Astrocyte of the hippocampus (primary cell): ENCODE results near the gene DLGAP3.

Experiments used
- DNase-seq: peaks from one replicate; pipeline ENCODE4 v3.0.0; 2011; ENCODE audit warnings: low read depth, low spot score

DLGAP3 gene

DNA sequence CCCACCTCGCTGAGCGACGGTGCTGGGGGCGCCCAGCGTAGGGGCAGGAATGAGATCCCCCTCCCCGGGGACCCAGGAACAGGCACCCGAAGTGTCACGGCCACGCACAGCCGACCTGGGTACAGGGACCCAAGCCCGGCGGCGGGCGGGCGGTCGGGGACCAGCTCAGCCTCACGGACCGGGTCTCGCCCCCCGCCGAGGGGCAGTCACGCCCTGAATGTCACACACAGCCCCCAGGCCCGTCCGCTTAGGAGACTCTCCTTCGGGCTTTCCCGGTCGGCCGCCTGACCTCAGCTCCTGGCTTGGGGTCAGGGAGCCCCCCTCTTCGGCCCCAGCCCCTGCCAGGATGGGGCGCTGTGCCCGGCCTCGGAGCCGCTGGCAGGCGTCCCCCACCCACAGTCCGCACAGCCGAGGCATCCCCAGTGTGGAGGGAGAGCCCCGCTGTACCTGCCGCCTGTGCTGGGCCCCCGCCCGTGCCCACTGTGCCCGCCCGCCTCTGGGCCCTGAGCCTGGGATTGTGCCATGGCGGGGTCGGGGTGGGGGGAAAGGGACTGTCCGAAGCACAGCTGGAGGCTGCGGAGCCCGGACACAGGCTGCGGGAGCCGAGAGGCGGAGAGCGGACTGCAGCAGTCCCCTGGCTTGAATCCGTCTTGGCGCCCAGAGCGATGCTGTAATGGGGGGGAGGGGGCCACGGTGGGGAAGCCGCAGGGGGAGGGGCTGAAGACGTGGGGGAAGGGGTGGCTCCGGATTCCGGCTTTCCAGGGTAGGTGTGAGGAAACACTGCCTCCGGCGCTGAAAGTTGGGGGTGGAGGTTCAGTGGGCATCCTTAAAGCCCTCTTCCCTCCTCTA is 627 bp upstream of the DLGAP3 start:
- DNase-seq: peak; percentile 15

DNA sequence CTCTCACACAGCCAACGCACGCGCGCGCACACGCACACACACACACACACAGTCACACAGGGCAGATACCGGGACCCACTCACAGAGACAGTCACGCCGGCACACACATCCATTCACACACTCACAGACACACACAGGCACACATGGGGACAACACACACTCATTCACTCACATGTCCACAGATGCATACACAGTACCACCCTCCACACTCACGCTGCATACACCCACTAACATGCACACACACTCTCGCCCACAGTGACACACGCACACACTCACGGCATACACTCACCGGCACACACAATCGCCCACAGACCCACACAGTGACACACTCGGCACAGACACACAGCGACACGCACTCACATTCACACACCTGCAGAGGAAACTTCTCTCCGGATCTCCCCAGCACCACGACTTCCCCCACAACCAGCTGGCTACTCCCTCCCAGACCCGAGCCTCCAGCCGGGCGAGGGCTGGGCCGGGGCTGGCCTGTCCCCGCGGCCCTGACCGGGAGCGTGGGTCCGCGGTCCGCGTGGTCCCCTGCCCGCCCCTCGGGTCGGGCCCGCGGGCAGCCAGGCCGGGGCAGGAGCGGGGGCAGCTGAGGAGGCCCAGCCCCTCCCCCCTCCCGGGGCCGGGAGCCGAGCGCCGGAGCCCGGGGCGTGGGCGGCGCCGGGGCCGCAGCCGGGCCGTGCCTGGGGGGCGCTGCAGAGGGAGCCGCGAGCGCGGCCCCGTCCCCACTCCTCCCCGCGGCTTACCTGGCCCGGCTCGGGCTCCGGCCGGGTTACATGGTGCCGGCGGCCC is 552 bp downstream of the DLGAP3 start:
- peak; percentile 4 for DNase-seq

DNA sequence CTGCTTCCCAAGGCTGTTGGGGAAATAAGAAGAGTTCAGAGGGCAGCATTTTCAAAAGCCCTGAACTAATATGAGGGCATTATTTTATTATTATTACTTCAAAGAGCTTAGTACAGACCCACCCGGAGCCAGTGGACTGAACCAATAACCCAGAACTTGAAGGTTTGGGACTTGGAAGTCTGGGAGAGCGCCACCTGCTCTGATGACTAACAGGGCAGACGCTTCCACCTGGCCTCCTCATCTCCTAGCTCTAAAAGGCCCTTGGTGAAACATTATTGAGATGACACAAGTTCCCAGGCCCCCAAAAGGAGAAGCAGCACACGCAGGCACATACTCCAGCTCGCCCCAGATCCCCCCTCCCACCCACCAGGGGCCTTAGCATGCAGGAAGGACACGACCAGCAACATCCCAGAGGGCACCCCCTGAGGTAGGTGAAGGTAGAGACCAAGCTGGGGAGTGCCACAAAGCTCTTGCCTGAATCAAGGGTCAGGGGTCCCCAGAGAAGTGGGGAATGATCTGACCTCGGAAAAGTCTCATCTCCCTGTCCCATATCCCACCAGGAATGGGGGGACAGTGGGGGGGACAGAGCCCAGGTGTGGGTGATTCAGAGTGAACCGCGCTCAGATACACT is 1.3 kb downstream of the DLGAP3 start:
- DNase-seq: no peak

DNA sequence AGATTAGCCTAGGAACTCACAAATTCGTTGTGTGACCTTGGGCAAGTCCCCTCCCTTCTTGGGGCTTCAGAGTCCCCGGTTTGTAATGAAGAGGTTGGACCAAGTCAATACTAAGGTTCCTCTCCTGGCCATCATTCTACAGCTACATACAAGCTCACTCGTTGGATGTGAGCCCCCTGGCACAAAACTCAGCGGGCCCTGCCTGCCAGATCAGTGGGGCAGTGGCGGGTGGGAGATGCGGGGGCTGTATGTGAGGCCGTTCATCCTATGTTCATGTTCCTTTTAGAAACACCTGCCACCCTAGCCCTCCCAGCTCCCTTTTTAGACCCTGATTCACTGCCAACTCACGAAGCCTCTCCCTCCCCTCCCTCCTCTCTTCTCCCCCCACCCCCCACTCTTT is 2.1 kb downstream of the DLGAP3 start:
- DNase-seq: no peak

DNA sequence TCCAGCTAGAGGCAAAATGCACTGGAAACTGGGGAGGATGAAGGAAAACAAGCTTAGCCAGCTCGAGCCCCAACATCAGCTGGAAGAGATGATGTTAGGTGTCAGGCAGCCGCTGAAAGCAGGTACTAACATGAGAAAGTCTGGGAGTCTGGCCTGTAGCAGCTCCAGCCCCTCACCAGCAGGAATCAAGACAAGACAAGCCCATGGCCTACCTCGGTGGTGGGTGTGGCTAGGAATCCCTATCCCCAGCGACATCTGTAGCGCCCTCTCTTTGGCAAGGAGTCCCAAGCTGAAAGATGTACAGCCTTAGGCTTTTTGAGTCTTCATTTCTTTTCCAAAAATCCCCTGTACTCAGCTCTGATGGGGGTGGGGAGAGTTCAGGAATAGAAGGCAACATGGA is 2.6 kb downstream of the DLGAP3 start:
- DNase-seq: no peak

DNA sequence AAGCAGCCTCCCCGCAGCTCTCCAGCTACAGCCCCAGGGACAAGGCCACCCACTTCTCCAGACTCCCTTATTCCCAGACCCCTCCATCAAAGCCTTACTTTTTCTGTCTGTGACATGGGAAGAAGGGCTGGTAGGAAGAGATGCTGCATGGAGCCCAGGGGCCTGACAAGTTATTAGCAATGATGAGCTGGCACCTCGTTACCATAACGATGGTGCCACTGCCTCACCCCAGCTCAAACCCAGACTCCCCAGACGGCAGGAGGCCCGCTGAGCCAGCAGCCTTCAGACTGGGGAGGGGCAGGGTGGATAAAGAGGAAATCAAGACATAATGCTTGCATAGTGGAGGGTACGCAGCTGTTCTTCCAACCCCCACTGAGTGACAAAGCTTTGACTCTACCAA is 3.3 kb downstream of the DLGAP3 start:
- DNase-seq: no peak

DNA sequence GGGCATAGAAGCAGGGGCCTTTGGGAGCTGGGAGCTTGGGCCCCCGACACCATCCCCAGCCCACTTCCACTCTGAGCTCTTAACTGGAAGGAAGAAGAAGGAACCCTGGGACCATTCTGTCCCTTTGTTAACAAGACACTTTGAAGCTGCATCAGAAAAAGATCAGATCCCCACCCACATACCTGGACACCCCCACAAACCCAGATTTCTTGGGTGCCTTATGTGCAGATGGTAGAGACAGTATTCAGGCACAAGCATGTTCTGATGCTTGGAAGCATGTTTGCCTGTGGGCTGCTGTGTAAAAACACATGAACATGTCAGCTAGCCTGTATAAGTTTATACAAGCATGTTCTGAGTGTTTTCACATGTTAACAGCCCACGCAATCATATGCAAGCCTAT is 3.7 kb downstream of the DLGAP3 start:
- no peak for DNase-seq

DNA sequence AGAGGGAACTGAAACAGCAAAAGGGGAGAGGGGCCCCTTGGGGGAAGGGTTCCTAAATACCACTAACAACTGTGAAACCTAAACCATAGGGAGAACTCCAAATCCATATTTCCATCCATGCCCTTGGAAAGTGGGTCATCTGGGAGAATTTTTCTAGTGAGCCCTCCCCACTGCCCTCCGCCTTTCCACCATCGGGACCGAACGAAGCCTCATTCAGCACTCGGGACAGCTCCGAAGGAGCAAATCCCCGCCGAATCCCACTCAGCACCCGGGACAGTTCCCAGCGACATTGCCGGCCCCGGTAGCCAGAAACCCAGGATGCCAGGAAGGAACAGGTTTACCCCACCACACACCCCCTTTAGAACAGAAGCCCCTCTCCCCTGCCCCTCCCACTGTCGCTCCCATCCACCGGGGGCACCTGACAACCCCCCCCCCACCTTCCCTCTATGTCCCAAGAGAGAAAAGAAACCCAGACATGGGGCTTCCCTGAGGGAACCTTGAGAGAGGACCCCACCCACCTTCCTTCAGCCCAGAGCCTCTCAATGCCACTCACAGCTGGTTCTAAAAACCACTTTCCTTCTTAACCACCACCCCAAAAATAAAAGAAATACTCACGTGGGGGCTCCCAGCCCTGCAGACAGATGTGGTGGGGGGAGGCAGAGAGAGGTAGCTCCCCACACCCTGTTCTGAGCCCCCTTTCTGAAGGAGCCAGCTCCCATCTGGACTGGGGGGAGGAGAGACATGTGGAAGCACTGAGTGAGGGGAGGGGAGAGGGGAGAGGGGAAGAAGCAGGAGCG is 4.5 kb downstream of the DLGAP3 start:
- peak; percentile 86 for DNase-seq

DNA sequence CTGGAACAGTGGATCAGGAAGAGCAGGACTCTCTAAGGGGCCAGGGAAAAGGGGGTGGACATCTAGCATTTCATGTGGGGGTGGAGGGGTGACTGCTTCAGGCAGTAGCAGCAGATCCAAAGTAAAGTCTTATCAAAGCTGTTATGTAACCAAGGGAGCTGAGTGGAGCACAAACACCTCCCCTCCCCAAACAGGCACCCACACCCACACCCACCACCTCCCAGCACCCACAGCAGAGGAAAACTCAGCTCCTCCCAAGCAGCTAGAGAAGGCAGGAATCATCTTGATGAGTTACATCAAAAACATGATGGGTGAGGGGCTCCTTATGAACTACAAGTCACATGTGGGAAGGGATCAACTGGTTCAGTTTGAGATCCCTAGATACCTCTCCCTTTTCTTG is 6.0 kb downstream of the DLGAP3 start:
- no peak for DNase-seq

DNA sequence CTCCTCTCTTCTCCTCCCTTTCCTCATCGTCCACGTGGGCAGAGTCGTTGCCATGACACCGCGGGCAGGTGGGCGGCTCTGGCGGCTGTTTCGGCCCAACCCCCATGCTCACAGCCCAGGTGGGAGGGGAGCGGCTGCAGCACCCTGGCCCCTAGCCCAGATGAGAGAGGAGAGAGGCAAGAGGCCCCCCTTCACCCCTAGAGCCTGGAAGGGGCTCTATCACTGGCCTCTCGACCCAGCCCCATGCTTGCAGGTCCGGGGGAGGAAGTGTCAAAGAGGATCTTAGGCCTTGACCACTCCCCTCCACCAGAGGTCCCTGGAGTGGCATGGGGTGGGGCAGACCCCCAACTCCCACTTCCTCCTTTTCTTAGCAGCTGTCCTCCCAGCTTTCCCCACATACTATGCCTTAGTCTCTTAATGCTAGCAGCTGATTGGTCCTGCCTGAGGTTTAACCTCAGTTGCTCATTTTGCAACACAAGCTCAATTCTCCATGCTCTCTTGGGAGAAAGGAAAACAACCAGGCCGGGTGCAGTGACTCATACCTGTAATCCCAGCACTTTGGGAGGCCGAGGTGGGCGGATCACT is 10.4 kb downstream of the DLGAP3 start:
- DNase-seq: no peak

DNA sequence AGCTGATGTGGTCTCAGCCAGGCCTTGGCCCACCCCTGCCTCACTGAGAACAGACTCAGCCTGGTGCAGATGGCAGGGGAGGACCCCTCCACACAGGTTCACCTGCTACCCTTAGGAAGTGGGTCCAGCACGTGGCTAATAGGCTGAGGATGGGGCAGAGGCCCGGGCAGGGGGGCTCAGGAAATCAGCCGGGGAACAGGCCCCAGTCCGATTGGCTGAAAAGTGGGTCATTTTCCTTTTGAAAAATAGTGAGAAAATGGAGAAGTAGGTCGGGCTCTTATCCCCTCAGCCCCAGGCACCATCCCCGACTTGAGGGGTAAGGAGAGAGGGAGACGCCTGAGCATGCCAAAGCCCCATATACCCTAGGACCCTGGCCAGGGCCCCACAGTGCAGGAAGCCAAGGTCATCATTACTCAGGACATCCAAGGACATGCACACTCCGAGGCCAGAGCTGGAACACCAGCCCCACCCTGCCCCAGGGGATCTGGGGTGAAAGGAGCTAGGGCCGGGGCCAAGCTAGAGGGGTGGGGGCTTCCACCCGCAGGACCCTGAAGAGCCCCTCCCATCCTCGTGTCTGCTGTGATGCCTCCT is 11.0 kb downstream of the DLGAP3 start:
- DNase-seq: no peak

DNA sequence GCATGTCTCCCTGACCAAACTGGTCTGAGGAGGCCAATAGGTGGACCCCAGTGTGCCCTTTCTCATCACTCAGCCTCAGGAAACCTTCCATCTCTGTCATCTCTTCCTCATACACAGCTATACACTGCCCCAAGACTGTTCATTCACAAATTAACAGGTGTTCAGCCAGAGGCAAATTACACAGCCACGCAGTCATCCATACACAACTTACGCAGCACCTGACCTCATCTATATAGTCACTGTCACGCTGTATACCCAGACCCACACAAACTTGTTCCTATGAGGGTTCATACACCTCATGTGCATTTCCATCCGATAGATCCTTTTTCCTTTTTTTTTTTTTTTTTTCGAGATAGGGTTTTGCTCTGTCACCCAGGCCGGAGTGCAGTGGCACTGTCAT is 12.4 kb downstream of the DLGAP3 start:
- no peak for DNase-seq

DNA sequence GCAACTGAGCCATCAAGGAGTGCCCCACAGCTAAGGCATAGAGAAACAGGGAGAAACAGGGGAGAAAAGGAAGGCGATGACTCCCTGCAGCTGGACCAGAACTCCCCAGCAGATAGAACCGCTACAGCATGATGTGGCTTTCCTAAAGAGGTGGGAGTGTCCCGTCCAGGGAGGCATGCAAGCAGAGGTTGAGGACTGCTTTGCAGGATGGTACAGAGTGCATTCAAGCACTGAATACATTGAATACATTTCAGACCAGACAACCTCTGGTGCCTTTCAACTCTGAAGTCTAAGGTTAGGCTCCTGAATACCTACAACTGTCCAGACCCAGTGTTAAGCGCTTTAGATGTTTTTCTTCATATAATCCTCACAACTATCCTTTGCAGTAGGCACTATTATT is 13.3 kb downstream of the DLGAP3 start:
- DNase-seq: no peak

DNA sequence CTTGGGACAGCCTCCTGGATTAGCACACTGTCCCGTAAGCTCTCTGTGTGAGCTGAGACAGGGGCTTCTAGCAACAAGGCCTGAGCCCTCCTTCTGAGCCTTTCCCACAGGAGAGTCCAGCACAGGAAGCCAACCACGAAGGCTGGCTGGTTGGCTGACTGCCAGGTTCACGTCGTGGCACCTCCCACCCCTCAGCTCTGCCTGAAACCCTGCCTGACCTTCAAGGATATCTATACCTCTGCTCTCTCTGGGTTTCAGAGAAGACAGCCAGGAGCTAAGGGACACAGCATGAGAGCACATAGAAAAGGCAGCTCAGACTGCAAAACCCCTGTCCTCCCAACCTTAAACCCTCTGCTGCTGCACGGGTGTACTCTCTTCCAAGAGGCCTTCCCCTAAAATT is 13.9 kb downstream of the DLGAP3 start:
- no peak for DNase-seq

DNA sequence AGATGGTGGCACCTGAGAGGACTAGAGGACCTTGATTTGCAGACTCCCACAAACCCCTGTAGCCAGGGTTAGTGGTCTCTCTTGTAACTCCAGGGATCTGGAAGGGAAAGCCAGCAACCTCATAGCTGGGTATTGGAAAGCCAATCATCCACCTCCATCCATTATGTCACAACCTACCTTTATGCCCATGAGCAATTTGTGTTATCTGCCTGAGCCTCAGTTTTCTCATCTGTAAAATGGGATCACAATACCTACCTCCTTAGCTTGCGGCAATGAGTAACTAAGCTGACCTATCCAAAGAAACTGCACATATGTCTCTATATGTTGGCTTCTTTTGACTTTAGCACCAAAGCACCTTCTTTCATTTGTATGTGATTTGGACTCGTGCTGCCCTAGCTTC is 14.5 kb downstream of the DLGAP3 start:
- DNase-seq: no peak

DNA sequence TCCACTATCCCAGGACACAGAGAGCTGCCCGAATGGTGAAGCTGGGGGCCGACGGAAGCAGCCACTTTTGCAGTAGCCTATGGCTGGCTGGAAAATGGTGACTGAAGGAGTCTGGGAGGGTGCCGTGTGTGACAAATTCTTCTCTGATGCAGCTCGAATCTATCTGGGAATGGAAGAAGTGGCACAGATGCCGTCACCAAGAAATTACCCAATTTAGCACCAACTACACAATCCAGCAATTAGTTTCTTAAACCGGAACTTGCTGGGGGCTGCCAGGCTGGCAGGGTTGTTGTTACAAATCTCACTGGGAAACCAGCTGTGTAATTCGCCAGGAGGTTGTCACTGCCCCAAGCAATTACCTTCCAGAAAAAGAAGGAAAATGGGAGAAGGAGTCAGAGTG is 18.0 kb downstream of the DLGAP3 start:
- no peak for DNase-seq

DNA sequence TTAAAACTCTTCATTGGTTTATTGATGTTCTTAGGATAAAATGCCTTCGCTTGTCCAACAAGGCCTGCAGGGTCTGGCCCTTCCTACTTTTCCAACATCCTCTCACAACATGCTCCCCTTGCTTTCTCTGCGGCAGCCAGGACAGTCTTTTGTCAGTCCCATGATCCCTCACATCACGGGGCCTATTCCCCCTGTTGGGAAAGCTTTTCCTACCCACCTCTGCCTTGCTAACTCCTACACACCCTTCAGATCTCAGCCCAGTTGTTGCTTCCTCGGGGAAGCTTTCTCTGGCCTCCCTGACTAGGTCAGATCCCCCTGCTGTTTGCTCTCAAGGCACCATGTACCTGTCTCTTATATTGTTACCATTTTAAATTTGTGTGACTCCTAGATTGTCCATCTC is 19.0 kb downstream of the DLGAP3 start:
- DNase-seq: no peak

DNA sequence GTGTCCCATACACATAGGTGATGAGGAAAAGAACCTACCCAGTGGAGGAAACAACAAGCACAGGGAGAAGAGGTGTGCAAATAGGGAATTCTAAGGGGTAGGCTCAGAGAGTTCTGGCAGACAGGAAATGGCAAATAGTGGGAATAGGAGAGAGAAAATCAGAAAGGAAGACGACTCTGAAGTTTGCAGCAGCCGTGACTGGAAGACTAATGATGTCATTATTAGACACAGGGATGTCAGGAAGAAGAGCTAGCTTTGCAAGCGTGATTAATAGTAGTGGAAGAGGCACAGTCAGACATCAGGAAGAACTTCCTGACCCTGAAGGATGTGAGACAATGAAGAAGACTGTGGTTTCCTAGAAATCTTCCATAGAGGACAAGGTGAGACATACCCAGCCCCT is 21.1 kb downstream of the DLGAP3 start:
- no peak for DNase-seq

DNA sequence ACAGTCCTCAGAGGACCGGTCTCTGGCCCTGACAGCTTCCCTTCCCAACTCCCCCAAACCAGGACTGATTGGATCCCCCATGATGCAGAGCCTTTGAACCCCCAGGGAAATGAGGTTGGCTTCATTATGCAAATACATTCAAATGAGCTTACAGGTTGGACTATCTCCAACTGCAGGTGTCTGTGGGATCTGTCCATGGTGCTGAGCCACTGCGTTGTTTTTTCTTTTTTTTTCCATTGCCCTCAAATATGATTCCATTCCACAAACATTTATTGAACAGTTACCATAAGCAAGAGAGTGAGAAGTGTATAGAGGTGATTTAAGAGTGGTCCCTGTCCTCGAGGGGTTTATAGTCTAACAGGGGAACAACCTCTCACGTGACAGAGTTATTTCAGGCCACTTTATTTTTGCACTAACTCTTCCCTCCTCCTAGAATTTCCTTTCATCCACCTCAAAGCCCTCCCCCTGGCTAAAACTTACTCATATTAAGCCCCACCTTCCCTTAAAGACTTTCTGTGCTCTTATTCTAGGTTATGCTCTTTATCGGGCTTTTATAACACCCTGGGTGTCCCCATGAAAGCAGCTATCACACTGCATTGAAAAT is 21.9 kb downstream of the DLGAP3 start:
- peak; percentile 25 for DNase-seq

DNA sequence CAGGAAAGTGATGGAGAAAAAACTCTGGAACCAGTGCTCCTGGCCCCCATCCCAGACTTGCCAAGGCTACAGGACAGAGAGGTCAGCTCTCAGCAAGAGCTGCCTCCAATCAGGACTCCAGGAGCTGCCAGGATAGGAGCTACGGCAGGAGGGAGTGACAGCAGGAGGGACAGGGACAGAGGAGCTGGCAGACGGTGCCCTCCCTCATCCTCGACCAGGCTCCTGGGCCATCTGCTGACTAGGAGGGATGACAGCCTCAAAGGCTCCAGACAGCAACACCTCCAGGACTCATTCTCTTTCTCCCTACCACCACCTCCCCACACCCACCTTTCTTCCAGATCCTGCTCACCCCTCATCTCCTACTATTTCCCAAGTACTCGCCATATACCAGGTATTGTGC is 22.7 kb downstream of the DLGAP3 start:
- no peak for DNase-seq

DNA sequence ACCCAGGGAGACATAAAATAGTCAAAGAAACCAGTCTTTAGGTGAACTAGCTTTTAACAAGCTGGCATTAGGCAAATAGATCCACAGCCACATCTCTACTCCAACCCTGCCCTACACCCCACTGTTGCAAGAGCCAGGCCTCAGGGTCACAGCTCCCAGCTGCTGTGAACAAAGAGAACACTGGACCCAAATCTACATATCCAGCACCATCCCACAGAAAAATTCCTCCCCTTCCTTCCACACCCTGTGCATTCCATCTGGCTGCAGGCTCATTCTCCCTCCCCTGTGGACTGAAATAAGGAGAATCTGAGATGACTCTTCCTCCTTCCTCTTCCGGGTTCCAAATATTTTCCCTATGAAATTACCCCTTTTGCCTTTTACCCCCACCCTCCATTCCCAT is 23.2 kb downstream of the DLGAP3 start:
- no peak for DNase-seq
